SK-MEL-5 (cell line): ENCODE results near the gene BRSK1. TPM values are rescaled to one million over a fixed set of nuclear protein-coding genes. Genes with fewer than 3 reads are reported as not detected.

Experiments used
- DNase-seq: peaks from one replicate; pipeline ENCODE4 v3.0.0-alpha.2; 2016; ENCODE audit warnings: low read depth, low spot score
- in situ Hi-C: cut with HindIII; loops from 2 replicates; pipeline ENCODE4 v1.10.0; 2016; ENCODE audit warnings: low sequenced_read_pairs, high pct_unique_total_duplicates, low pct_unique_long_range_greater_than_20kb
- total RNA-seq: library from RNA; depleted of rRNA; stranded (reverse); fragments of >200 nt; shearing (Covaris generic); gene quantifications from 2 replicates; pipeline ENCODE4 v1.2.3, GENCODE V29; 2014

BRSK1 gene
- total RNA-seq, 1 experiment from 2014 or later = 3.5 TPM

- in situ Hi-C loops = no loop called here
- DNase-seq = no peak
These were observed 56.3 kb downstream of the BRSK1 start for GRCh38 chr19:55339889-55340783.

- DNase-seq = no peak
- in situ Hi-C loops = no loop called here
These were observed 57.0 kb downstream of the BRSK1 start for GRCh38 chr19:55340784-55341147.

GRCh38 chr19:55341171-55341588 lies 57.4 kb downstream of the BRSK1 start:
- DNase-seq = peak; percentile 56
- in situ Hi-C loops = no loop called here

GRCh38 chr19:55341595-55342531 lies 58.1 kb downstream of the BRSK1 start:
- DNase-seq = no peak
- in situ Hi-C loops = no loop called here

GRCh38 chr19:55344444-55344843 lies 60.6 kb downstream of the BRSK1 start:
- DNase-seq = no peak
- in situ Hi-C loops = no loop called here

- in situ Hi-C loops = no loop called here
These were observed 61.5 kb downstream of the BRSK1 start for GRCh38 chr19:55345101-55345817.

GRCh38 chr19:55345818-55346724 lies 62.3 kb downstream of the BRSK1 start:
- in situ Hi-C loops = no loop called here
- DNase-seq = no peak

More at GRCh38 chr19:55345101-55345817, 61.5 kb downstream of the BRSK1 start:
- no peak for DNase-seq

GRCh38 chr19:55346725-55347441 lies 63.1 kb downstream of the BRSK1 start:
- in situ Hi-C loops = no loop called here

GRCh38 chr19:55347442-55348009 lies 63.7 kb downstream of the BRSK1 start:
- no peak for DNase-seq
- in situ Hi-C loops = no loop called here

More at GRCh38 chr19:55346725-55347441, 63.1 kb downstream of the BRSK1 start:
- DNase-seq = no peak

- in situ Hi-C loops = no loop called here
- no peak for DNase-seq
These were observed 64.7 kb downstream of the BRSK1 start for GRCh38 chr19:55348317-55349034.

- in situ Hi-C loops = no loop called here
- no peak for DNase-seq
These were observed 67.0 kb downstream of the BRSK1 start for GRCh38 chr19:55350620-55351315.

GRCh38 chr19:55352040-55352439 lies 68.2 kb downstream of the BRSK1 start:
- in situ Hi-C loops = no loop called here

GRCh38 chr19:55352549-55353145 lies 68.8 kb downstream of the BRSK1 start:
- in situ Hi-C loops = no loop called here
- DNase-seq = no peak

More at GRCh38 chr19:55352040-55352439, 68.2 kb downstream of the BRSK1 start:
- DNase-seq = no peak

- in situ Hi-C loops = no loop called here
These were observed 69.6 kb downstream of the BRSK1 start for GRCh38 chr19:55353356-55353802.

More at GRCh38 chr19:55353356-55353802, 69.6 kb downstream of the BRSK1 start:
- DNase-seq = no peak
